Measurements from ENCODE around the gene GATAD2B.
"Not testable (repeated sequence)": the region's sequence is repeated elsewhere in the genome, so short reads cannot be mapped to it uniquely, and the experiment has no call there.

GATAD2B gene

DNA sequence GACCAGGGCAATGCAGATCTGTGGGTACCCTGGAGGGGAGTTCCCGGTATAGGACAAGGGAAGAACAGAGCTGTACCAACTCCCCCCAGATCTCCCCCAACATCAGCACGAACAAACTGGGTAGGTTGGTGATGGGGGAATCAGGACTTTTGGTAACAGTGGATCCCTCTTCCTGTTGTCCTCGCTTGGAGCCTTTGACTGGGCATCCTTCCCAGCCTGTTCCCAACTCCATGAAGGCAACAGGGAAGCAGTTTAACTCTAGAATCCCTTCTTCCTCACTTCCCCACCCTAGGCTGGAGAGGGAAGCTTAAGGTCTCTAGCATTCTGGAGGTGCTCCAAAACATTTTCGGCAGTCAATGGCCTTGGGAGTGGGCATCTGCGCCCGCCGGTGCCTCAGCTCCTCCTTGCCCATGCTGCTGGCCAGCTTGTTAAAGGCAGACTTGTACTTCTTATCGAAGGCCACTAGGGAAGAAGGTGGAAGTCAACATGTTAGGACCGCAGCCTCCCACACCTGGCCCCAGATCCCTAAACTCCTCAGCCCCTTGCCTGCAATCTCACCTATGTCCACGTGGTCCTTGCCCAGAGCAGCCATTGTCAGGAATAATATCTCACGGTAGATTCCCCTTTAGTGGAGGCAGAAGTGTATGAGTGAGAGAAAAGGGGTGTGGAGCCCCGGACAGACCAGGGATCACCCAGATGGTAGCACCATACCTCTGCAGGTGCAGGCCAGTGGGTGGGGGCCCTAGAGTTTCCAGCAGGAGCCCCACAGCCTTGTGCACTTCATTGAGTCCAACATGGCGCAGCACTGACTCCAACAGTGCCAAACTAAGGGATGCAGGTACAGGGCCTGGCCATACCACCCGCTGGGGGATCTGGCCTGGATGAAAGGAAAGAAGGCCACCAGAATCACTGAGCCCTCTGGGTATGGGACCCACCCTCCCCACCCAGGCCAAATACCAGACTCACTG lies 7.5 kb upstream of the GATAD2B start:
- DNase-seq (ENCODE audit: low read depth in 2 of 2, low spot score in 1 of 2), result no peak

GRCh38 chr1:153929426-153929825 lies 6.7 kb upstream of the GATAD2B start:
- no peak for DNase-seq (ENCODE audit: low read depth in 2 of 2, low spot score in 1 of 2)

- DNase-seq (ENCODE audit: low read depth in 2 of 2, low spot score in 1 of 2), result no peak
Measured at GRCh38 chr1:153928791-153929341, 6.1 kb upstream of the GATAD2B start.

DNA sequence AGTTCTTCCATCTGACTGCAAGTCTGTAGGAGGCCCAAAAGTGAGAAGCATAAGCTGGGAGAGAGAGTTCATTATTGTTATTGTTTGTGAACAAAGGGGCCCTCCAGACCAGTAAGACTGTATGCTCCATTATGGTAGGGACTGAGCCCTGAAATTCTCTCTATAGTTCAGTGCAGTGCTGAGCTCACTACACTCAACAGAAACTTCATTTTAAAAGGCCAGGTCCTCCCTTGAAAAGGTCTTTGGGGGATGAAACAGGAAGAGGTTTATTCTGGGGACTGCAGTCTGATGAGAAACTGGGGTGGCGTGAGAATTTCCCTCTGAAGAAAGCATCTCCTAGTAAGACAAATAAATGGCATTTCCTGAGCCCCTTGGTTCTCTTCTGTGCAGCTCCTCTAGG lies 5.5 kb upstream of the GATAD2B start:
- DNase-seq (ENCODE audit: low read depth in 2 of 2, low spot score in 1 of 2), result no peak

- no peak for DNase-seq (ENCODE audit: low read depth in 2 of 2, low spot score in 1 of 2)
Measured at GRCh38 chr1:153926405-153926804, 3.6 kb upstream of the GATAD2B start.

GRCh38 chr1:153922076-153922971 lies 448 bp downstream of the GATAD2B start:
- peak; percentile 31 to 35 for DNase-seq (ENCODE audit: low read depth in 2 of 2, low spot score in 1 of 2)

DNA sequence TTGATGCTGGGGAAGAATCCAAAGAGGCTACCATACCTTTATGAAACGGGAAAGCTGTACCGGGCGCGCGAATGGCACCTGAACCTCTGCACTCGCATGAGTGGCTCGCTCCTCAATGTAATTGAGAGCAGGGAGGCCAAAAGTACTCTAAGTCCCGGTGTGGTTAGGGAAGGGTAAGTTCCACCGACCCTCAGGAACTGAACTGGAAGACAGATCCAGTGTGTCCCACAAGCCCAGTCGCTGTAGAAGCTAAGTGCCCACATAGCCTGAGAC lies 1.0 kb downstream of the GATAD2B start:
- no peak for DNase-seq (ENCODE audit: low read depth in 2 of 2, low spot score in 1 of 2)

DNA sequence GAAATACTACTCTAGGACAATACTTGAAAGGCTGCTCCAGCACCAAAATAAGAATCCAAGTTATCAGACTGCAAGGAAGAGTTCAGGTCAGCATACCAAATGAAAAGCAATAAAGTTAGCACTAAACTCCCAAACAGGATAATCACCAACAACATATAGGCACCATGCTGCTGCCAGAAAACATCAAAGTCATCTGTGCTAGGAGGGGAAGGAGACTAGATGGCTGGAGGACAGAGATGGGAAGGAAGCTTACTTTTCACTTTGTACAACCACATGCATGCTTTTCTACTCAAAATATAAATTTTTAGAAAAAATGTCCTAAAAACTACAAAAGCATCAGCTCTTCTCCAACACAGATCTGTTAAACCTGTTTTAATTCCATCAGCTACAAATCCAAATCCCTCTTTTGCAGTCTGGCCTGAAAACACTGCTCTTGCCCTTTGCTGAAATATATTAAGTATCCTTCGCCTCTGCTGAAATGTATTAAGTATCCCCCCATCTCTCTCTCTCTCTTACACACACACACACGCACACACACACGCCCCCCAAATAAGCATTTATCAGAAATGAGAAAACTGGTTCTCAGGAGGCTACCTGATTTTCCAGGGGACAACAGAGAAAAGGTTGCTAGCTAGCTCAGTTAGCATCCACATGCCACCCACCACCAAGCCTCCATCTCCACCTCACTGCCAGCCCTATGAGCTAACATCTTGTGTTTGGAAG lies 1.5 kb downstream of the GATAD2B start:
- DNase-seq (ENCODE audit: low read depth in 2 of 2, low spot score in 1 of 2), result no peak

DNA sequence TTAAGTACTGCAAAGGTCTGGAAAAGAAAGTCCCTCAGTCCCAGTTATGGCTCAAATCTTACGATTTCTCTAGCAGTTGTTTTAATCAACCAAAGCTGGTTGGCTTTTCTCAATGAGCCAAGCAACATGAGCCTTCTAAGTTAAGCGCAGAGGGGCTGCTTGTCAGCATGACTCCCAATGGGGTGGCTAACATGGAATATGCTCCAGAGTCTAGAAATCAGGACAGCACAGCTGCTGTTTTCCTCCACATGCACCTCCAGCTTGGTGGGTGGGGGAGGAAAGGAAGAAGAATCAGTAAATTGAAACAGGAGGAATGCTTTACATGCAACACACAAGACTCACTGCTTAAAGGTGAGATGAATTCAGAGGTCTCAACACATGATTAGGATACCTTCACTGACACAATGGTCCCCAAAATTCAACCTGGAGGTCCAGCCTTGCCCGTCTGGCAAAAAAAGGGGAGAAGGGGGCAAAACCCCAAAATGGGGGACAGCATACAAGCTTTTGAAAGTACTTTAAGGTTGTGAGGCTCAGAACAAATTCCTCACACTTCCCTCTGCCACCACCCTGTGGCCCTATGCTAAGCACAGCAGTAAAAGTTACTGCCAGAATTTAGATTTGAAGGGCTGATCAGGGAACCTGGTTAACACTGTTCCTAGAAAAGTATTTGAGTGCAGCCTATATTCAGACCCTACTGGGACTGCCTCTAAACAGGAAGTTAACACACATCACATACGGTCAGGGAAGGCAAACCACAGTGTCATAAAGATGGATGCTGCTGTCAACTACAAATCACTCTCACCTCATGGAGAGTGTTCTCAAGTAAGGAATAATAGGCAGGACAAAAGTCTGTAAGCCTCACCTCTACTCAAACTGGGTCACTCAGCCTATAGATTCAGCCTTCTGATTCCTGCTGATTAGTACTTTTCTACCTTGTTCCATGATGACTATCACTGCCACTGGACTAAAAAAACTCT lies 2.6 kb downstream of the GATAD2B start:
- no peak for DNase-seq (ENCODE audit: low read depth in 2 of 2, low spot score in 1 of 2)

- DNase-seq (ENCODE audit: low read depth in 2 of 2, low spot score in 1 of 2), result no peak
Measured at GRCh38 chr1:153916297-153916696, 6.5 kb downstream of the GATAD2B start.

DNA sequence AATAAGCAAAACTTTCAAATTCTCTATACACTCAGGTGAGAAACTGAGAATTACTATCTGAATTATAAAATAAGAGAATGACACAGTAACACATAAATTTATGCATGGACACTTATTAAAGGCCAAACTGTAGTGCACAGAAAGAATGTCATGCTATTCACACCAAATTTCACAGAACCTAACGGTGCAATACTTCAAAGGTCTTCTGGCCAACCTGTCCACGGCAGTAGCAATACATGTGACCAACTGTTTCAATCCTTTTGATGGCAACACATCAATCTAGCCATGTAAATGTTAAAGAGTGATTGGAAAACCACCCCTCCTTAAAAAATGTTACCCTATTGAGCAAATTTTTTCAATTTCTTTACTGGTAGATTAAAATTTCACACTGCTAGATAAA lies 10.4 kb downstream of the GATAD2B start:
- no peak for DNase-seq (ENCODE audit: low read depth in 2 of 2, low spot score in 1 of 2)

DNA sequence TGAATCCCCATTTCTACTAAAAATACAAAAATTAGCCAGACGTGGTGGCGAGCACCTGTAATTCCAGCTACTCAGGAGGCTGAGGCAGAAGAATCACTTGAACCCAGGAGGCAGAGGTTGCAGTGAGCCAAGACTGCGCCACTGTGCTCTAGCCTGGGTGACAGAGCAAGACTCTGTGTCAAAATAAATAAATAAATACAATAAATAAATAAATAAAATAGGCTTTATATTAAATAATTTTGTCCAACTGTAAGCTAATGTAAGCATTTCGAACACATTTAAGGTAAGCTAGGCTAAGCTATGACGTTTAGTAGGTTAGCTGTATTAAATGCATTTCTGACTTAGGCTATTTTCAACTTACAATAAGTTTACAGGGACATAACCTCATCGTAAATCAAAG lies 12.2 kb downstream of the GATAD2B start:
- DNase-seq (ENCODE audit: low read depth in 2 of 2, low spot score in 1 of 2), result not testable (repeated sequence)

DNA sequence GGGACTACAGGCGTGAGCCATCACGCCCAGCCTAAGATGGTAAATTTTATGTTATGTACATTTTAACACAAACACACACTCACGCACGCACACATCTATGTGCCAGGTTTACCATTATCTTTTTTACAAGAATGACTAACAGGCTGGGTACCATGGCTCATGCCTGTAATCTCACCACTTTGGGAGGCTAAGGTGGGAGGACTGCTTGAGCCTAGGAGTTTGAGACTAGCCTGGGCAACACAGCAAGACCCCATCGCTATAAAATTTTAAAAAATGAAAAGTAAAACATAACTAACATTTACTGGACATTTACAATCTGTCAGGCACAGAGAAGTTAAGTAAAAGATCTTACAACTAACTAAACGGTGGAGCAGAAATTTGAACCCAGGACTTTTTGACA lies 14.7 kb downstream of the GATAD2B start:
- no peak for DNase-seq (ENCODE audit: low read depth in 2 of 2, low spot score in 1 of 2)

GRCh38 chr1:153907134-153907533 lies 15.6 kb downstream of the GATAD2B start:
- no peak for DNase-seq (ENCODE audit: low read depth in 2 of 2, low spot score in 1 of 2)

DNA sequence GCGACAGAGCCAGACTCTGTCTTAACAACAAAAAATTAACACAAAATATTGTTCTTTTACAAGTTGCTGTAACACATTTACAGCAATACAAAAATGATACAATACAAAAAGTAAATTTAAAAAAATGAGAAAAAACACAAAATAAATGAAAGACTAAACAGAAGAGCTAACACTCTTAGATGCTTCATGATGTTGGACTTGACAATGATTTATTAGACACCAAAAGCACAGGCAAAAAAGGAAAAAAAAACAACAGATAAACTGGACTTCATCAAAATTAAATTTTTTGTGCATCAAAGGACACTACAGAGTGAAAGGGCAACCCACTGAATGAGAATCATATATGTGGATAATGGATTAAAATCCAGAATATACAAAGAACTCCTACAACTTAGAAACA lies 16.4 kb downstream of the GATAD2B start:
- DNase-seq (ENCODE audit: low read depth in 2 of 2, low spot score in 1 of 2), result no peak

DNA sequence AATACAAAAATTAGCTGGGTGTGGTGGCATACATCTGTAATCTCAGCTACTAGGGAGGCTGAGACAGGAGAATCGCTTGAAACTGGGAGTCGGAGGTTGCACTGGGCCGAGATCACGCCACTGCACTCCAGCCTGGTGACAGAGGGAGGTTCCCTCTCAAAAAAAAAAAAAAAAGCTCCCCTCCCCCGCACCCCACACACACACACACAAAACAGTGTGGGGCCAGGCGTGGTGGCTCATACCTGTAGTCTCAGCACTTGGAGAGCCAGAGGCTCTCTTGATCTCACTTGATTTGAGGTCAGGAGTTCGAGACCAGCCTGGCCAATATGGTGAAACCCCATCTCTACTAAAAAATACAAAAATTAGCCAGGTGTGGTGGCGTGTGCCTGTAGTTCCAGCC lies 16.9 kb downstream of the GATAD2B start:
- not testable (repeated sequence) for DNase-seq (ENCODE audit: low read depth in 2 of 2, low spot score in 1 of 2)

GRCh38 chr1:153903841-153904455 lies 18.8 kb downstream of the GATAD2B start:
- no peak for DNase-seq (ENCODE audit: low read depth in 2 of 2, low spot score in 1 of 2)

DNA sequence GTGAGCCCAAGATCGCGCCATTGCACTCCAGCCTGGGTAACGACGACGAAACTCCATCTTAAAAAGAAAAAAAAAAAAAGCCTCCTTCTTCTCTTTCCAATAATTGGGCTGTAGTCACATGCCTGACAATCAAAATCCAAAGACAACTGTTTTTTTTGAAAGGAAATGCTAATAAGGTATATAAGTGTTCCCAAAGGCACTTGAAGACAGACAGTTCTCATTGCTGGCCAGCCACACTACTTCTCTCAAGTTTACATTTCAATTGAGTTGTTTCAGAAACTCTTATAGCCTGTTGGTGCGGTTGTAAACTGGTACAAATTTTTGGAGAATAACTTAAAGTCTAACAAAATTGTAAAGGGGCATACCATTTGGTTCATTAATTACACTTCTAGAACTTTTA lies 23.3 kb downstream of the GATAD2B start:
- no peak for DNase-seq (ENCODE audit: low read depth in 2 of 2, low spot score in 1 of 2)

DNA sequence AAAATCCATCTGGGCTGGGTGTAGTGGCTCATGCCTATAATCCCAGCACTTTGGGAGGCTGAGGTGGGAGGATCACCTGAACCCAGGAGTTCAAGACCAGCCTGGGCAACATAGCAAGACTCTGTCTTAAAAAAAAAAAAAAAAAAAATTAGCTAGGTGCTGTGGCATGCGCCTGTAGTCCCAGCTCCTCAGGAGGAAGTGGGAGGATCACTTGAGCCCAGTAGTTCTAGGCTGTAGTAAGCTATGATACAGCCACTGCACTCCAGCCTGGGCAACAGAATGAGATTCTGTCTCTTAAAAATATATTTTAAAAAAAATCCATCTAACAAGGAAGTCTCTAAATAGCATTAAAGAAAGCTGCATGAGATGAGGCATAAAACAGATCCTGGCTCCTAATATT lies 26.9 kb downstream of the GATAD2B start:
- DNase-seq (ENCODE audit: low read depth in 2 of 2, low spot score in 1 of 2), result not testable (repeated sequence)

DNA sequence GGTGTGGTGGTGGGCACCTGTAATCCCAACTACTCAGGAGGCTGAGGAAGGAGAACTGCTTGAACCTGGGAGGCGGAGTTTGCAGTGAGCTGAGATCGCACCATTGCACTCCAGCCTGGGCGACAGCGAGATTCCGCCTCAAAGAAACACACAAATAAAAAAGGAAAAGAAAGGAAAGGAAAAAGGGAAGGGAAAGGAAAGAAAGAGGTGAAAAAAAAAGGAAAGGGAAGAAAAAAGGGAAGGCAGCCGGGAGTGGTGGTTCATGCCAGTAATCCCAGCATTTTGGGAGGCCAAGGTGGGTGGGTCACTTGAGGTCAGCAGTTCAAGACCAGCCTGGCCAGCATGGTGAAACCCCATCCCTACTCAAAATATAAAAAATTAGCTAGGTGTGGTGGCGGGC lies 31.7 kb downstream of the GATAD2B start:
- DNase-seq (ENCODE audit: low read depth in 2 of 2, low spot score in 1 of 2), result not testable (repeated sequence)

Measured in stimulated activated CD8-positive, alpha-beta memory T cell treated with anti-CD3 and anti-CD28 coated beads, Interleukin-4, amount 100 ng/mL, for 1 hour (primary cell).